HG02642 (cell line): ENCODE data around the gene CENATAC.
"Not testable (repeated sequence)": the region's sequence is repeated elsewhere in the genome, so short reads cannot be mapped to it uniquely, and the experiment has no call there.

Experiments
- ATAC-seq: cut with Tn5 transposase; IDR thresholded peaks from one replicate; pipeline ENCODE4 v1.9.1; 2021; ENCODE audit warnings: mild to moderate bottlenecking; ENCODE audit not compliant: unreplicated experiment, poor library complexity

The CENATAC gene

DNA sequence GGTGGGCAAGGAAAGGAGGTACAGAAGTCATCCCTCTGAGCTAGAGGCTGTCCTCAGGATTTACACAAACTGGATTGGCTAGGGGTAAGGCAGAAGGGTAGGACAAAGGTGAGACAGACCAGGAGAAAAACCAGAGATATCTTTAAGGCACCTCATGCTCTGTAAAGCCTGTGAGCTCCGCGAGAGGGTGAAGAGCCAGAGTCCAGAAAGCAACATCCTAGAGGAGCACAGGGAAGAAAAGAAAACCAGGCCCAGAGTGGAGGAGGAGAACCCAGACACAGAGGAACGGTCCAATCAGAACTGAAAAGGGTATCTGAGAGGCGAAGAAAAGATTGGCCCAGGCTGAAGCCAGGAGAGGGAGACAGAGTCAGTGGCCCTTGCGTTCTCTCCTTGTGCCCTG lies 27.6 kb downstream of the CENATAC start:
- no peak for ATAC-seq

- ATAC-seq: no peak
Observed at GRCh38 chr11:119025978-119026766, 28.2 kb downstream of the CENATAC start.

- ATAC-seq: no peak
Observed at GRCh38 chr11:119026970-119027369, 29.0 kb downstream of the CENATAC start.

DNA sequence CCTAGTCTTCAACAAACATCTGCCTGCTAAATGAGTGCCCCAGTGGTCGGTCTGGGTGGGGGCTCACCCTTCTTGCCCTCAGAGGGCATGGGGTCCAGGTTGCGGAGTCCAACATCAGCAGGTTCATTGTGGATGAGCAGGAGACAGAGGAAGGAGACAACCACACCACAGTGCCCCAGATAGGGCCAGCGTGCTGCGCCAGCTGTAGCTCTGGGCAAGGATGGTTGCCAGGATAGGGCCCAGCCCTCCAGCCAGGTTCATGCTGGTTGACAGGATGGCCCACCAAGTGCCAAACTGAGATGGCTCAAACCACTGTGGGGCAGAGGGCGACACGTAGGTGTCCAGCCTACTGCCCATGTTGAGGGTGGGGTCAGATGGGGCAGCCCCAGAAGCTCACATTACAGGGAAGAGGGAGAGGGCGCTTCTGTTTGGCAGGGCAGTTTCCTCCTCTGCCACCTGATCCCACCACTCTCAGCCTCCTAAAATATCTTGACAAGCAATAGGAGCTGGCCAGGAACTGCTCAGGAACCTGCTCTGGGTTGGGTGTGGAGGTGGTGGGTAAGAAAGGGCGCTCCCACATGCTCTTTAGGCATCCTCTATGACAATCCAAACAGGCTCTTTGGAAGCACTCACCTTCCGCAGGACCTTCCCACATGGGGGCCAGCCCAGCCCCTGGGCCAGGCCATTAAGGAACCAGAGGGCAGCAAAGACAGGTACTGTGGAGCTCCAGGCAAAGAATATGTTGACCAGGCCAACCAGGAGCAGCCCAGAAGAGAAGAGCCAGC lies 29.8 kb downstream of the CENATAC start:
- ATAC-seq: no peak

DNA sequence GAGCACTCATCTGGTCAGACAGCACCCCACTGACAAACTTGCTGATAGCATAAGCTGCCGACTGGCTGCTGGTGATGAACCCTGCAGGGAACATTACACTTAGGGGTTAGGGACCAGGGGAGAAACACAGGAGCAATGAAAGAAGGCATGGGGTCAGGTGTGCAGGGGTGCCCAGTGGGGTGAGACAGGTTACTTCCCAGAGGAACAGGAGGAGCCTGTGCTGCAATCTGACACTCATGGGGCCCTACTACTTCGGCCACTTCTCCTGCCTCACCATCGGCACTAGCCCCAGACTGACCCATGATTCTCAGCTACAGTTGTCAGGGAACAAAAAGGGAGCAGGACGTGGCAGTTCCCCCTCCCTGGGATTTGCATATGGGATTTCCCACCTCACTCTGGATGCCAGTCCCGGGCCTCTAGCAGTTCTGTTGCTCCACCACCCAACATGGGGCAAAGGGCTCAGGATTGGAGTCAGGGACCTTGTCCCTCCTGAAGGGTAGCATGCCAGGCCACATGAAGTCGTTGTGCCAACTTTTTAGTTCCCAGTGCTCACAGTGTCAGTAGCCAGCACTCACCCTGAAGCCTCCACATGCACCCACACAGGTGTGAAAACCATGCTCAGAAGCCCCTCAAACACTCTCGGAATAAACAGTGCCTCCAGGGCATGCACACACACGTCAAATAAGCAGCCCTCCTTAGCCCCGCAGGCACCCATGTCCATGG lies 30.6 kb downstream of the CENATAC start:
- no peak for ATAC-seq

- no peak for ATAC-seq
Observed at GRCh38 chr11:119029069-119029339, 31.1 kb downstream of the CENATAC start.

DNA sequence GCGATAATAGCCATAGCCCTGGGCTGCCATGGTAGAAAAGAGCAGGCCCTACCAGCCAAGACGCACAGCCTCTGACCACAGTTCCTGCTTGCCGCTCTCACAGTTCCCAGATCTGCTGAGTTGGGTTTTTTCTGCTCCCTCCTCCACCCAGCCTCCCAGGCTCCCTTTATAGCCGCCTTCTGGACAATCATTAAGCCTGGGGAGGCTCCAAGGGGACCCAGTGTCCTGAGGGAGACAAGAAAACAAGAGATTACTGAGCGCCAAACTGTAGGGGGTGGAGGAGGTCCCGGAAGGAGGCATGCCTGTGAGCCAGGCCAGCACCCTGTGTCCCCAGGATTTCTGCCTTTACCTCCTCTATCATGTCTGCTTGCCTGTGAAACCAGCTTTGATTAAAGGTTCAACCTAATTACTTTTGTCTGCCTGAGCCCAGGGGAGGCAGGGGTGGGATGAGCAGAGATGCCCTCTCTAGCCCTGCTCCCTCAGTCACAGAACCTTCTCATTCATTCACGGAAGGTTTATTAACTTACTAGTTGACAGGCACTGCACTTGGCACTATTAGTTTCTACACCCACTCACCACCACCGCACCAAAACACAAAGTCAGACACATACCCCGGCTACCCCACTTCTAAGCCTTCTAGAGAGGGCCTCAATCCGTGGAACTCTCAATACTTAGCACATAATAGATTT lies 31.5 kb downstream of the CENATAC start:
- ATAC-seq: peak; percentile 11

- peak; percentile 19 for ATAC-seq
Observed at GRCh38 chr11:119030029-119030328, 32.0 kb downstream of the CENATAC start.

DNA sequence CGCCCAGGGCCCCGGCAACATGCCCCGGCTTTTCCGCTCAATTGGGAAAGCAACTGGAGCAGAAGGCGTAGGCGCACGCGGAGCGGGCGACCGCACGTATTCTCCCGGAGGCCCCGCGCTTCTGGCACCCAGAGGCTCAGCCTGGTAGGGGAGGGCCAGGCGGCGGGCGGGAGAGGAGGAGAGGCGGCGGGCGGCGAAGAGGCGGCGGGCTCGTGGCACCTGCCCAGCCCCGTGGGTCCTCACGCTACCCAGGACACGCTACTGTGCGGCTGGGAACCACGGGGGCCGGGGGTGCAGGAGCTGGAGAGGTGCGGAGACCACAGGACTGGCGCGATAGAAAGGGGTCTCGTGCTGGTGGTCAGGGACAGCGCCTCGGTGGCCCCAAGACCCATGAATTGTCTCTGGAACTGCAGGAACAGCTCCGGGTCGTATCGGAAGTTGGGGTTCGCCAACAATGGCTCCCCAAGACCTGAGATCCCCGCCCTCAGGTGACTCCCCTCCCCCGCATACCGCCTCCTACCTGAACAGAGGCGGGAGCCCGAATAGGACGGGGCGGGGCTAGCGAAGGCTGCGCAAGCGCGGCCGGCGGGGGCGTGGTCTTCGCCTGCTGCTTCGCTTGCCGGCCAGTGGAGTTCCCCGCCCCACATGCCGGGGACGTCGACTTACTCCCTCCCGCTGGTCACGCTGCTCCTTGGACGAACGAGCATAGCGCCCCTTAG lies 32.5 kb downstream of the CENATAC start, which contains the start of gene SLC37A4:
SLC37A4 (minus strand) TSS at position 549 of the 719 bp plus-strand sequence.
- peak; percentile 85 for ATAC-seq

DNA sequence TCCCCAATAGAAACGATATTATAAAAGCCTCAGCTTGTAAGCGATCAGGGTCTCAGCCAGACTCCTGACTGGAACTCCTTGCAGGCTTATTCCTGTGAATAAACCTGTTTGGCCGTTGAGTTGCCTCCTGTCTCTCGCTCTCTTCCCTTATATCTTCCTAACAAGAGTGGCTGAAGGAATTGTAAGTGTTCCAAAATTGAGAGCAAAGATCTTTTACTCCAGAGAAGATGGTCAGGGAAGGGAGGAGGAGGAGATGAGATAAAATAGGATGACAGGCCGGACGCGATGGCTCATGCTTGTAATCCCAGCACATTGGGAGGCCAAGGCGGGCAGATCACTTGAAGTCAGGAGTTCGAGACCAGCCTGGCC lies 34.0 kb downstream of the CENATAC start:
- no peak for ATAC-seq

- ATAC-seq: not testable (repeated sequence)
Observed at GRCh38 chr11:119033421-119033820, 35.5 kb downstream of the CENATAC start.

DNA sequence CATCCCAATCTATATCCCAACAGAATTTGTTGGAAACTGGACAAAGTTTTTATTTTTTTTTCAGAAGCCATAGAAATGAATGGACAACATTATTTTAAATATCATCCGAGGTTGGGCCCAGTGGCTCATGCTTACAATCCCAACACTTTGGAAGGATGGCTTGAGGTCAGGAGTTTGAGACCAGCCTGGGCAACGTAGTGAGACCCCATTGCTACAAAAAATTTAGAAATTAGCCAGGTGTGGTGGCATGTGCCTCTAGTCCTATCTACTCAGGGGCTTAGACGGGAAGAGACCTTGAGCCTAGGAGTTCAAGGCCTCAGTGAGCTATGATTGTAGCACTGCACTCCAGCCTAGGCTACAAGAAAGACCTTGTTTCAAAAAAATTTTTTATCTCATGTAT lies 36.9 kb downstream of the CENATAC start:
- no peak for ATAC-seq

DNA sequence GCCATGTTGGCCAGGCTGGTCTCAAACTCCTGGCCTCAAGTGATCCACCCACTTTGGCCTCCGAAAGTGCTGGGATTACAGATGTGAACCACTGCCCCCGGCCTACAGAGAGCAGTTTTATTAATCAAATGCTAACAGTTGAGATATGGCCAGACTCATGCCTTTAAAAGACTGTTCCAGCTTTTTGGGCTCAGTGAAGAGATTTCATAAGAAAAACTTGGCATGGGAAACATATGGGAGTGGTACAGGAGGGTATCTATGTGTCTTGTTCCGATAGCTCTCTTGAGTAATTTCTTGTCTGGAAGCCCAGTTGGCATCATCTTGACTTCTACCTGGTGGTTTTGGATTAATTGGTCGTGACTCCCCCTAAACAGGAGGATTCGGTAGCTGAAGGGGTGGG lies 40.9 kb downstream of the CENATAC start:
- no peak for ATAC-seq

DNA sequence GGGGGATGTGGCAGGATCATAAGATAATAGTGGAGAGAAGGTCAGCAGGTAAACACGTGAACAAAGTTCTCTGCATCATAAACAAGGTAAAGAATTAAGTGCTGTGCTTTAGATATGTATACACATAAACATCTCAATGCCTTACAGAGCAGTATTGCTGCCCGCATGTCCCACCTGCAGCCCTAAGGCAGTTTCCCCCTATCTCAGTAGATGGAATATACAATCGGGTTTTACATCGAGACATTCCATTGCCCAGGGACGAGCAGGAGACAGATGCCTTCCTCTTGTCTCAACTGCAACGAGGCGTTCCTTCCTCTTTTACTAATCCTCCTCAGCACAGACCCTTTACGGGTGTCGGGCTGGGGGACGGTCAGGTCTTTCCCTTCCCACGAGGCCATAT lies 41.5 kb downstream of the CENATAC start:
- ATAC-seq: not testable (repeated sequence)

GRCh38 chr11:119041821-119042514 lies 44.0 kb downstream of the CENATAC start:
- no peak for ATAC-seq

- no peak for ATAC-seq
Observed at GRCh38 chr11:119042927-119043326, 45.0 kb downstream of the CENATAC start.

DNA sequence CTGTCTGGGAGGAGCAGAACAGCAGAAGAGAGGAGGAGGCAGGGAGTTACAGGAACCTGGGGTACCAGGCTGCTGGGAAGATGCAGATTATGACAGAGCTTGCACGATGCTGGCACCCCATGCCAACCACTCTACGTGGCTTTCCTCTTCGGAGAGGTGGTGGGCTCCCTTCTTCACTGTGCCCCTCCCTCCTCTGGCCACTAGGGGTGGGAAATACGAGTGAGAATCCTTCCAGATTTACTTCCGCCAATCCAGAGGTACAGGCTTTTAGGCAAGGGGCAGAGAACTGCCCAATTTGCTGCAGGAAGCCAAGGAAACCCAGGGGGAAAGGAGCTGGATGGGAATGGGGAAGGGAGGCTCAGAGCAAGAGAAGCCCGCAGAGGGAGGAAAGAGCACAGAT lies 46.8 kb downstream of the CENATAC start:
- no peak for ATAC-seq

GRCh38 chr11:119046489-119046888 lies 48.6 kb downstream of the CENATAC start:
- ATAC-seq: no peak

DNA sequence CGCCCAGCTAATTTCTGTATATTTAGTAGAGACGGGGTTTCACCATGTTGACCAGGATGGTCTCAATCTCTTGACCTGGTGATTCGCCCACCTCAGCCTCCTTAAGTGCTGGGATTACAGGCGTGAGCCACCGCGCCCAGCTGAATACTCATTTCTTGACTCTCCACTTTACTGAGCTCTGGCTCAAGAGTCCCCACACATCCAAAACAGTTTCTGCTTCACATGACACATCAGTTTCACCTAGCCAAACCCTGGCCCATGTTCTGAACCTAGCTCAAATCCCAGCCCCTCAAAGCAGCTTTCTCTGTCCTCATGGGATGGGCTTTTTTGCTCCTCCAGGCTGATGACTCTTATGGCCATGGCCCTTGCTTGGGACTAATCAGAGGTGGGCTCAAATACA lies 49.3 kb downstream of the CENATAC start:
- no peak for ATAC-seq

DNA sequence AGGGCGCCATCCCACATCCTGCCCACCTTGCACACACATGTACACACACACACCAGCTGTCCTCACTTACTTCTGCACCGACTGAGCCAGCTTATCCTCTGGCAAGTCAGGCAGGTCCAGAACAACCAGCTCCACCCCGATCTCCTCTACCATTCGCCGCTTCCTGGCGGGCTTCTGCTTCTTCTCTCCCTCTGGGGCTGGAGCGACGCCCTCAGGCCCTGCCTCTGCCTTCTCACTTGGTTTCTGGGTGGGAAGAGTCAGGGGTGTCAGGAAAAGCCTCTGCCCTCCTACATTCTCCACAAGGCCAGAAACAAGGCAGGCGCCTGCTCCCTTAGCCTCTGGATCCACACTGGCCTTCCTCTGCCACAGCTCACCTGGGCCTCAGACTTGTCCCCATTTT lies 50.7 kb downstream of the CENATAC start:
- ATAC-seq: no peak
